UCSD-AML1 (cell line): Measurements from ENCODE around the gene SLC8A1.

ENCODE experiments used
- DNase-seq: peaks from one replicate; lab custom pipeline; 2025; ENCODE audit not compliant: unreplicated experiment; lab: John Stamatoyannopoulos, UW

The SLC8A1 gene

GRCh38 chr2:40451918-40452605, at the start of gene SLC8A1:
Gene SLC8A1, minus strand, starts transcription at chr2:40452090.
- DNase-seq = peak; percentile 24

- no peak for DNase-seq
These were observed 47.5 kb upstream of the SLC8A1 start for GRCh38 chr2:40499437-40499836.

GRCh38 chr2:40497251-40497859, 45.5 kb upstream of the SLC8A1 start:
- no peak for DNase-seq

- DNase-seq = no peak
These were observed 37.7 kb upstream of the SLC8A1 start for GRCh38 chr2:40489678-40489960.

GRCh38 chr2:40488927-40489677, 37.2 kb upstream of the SLC8A1 start:
- DNase-seq = no peak

GRCh38 chr2:40488101-40488601, 36.3 kb upstream of the SLC8A1 start:
- no peak for DNase-seq

GRCh38 chr2:40487602-40488001, 35.7 kb upstream of the SLC8A1 start:
- no peak for DNase-seq

GRCh38 chr2:40485854-40486253, 34.0 kb upstream of the SLC8A1 start:
- DNase-seq = no peak

GRCh38 chr2:40485318-40485717, 33.4 kb upstream of the SLC8A1 start:
- no peak for DNase-seq

GRCh38 chr2:40483549-40484243, 31.8 kb upstream of the SLC8A1 start:
- DNase-seq = no peak

- no peak for DNase-seq
These were observed 28.7 kb upstream of the SLC8A1 start for GRCh38 chr2:40480596-40480995.

- DNase-seq = no peak
These were observed 28.2 kb upstream of the SLC8A1 start for GRCh38 chr2:40480073-40480472.

- no peak for DNase-seq
These were observed 25.5 kb upstream of the SLC8A1 start for GRCh38 chr2:40477361-40477760.

GRCh38 chr2:40476436-40476835, 24.5 kb upstream of the SLC8A1 start:
- DNase-seq = no peak

- no peak for DNase-seq
These were observed 22.4 kb upstream of the SLC8A1 start for GRCh38 chr2:40474306-40474705.

GRCh38 chr2:40471866-40472265, 20.0 kb upstream of the SLC8A1 start:
- no peak for DNase-seq

- DNase-seq = no peak
These were observed 19.2 kb upstream of the SLC8A1 start for GRCh38 chr2:40470822-40471813.

GRCh38 chr2:40466935-40467572, 15.2 kb upstream of the SLC8A1 start:
- DNase-seq = no peak

- DNase-seq = no peak
These were observed 14.5 kb upstream of the SLC8A1 start for GRCh38 chr2:40466332-40466906.

- no peak for DNase-seq
These were observed 11.2 kb upstream of the SLC8A1 start for GRCh38 chr2:40463112-40463511.
